DMS53 treated with DMSO at 0.1 percent for 48 hours (cell line): Measurements from ENCODE around the gene SLC35F6.

Experiments
- DNase-seq: peaks from one replicate; lab custom pipeline; 2025; ENCODE audit not compliant: unreplicated experiment; lab: John Stamatoyannopoulos, UW

The SLC35F6 gene, protein sequence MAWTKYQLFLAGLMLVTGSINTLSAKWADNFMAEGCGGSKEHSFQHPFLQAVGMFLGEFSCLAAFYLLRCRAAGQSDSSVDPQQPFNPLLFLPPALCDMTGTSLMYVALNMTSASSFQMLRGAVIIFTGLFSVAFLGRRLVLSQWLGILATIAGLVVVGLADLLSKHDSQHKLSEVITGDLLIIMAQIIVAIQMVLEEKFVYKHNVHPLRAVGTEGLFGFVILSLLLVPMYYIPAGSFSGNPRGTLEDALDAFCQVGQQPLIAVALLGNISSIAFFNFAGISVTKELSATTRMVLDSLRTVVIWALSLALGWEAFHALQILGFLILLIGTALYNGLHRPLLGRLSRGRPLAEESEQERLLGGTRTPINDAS

GRCh38 chr2:26764078-26764887, at the start of gene SLC35F6:
Gene SLC35F6, plus strand, starts transcription at chr2:26764284. Its CDS starts 66 bp downstream, at chr2:26764350.
- DNase-seq = peak; percentile 26

GRCh38 chr2:26715528-26716270, 48.4 kb upstream of the SLC35F6 start:
- DNase-seq = no peak

DNA sequence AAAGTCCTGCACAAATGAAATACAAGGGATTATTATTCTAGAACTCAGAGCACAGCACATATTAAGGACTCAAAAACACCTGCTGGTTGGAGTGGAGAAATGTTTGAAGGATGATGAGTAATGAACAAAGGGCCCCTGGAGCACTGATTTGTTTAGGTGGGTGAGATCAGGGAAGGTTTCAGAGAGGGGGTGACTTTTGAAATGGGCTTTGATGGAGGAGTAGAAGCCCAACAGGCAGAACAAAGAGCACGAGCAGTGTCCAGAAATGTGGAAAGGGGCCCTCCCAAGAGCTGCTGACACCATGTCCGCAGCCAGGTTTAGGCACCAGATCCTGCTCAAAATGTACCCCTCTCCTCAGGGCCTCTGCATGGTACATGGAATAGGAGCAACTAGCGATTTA, 47.7 kb upstream of the SLC35F6 start:
- DNase-seq = no peak

DNA sequence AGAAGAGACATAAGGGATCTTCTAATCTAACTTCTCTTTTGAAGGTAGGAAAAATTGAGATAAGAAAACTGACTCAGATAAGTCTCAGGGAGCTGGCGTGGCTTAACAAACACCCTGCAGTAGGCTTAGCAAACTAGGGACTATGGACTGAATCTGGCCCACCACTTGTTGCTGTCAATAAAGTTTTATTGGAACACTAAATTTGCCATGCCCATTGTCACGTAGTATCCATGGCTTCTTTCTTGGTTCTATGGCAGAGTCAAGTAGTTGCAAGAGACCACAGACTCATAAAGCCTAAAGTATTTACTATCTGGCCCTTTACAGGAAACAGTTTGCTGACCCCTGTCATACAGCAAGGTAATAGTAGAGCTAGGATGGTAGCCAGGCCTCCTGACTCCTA, 47.3 kb upstream of the SLC35F6 start:
- DNase-seq = no peak

GRCh38 chr2:26717362-26717761, 46.7 kb upstream of the SLC35F6 start:
- DNase-seq = no peak

DNA sequence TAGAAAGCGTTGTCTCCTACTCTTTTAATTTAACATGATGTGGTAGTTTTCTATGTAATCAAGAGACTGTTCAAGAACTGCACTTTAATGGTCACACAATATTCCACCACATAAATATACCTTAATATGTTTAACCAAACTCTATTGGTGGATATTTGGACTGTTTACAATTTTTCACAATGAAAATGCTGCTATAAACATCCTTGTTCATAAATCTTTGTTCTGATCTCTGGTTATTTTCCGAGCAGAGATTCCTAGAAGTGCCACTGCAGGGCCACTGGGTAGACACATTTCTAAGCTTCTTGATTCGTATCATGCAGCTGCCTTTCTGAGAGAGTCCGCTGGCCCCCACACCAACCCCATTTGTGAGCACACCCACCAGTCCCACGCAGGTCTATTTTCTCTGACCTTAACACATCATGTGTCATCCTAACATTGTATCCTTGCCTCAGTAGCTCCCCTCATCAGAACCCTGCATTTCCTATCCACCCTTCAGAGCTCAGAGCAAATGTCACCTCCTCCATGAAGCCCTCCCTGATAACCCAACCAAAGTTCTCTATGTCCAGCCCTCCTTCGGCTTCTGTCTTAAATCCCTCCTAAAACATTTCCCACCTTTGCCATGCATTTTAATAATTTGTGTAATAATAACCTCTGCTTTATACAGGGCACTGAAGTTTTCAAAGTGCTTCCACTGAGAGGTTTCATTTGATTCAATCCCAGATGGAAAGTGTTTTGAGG, 45.0 kb upstream of the SLC35F6 start:
- DNase-seq = no peak

GRCh38 chr2:26720322-26721114, 43.6 kb upstream of the SLC35F6 start:
- peak; percentile 20 for DNase-seq

- peak; percentile 20 for DNase-seq
Measured at GRCh38 chr2:26721115-26722032, 42.7 kb upstream of the SLC35F6 start.

GRCh38 chr2:26722328-26722727, 41.8 kb upstream of the SLC35F6 start:
- DNase-seq = no peak

DNA sequence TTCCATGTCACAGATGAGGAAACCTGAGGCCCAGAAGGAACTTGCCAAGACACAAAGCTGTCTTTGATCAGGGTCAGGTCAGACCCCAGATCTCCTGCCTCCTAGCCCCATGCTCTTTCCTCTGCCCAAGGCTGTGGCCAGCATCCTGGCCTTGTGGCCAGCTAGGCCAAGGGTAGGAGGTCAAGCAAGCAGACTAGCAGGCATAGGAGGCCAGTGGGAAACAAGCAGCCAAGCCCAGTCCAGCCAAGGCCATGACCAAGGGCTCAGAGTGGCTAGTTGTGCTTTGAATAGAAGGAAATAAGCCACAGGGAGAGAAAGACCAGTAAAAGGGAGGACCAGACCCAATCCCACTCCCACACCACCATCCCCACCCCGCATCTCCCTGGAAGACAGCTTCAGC, 41.2 kb upstream of the SLC35F6 start:
- DNase-seq = no peak

- DNase-seq = no peak
Measured at GRCh38 chr2:26723475-26723874, 40.6 kb upstream of the SLC35F6 start.

DNA sequence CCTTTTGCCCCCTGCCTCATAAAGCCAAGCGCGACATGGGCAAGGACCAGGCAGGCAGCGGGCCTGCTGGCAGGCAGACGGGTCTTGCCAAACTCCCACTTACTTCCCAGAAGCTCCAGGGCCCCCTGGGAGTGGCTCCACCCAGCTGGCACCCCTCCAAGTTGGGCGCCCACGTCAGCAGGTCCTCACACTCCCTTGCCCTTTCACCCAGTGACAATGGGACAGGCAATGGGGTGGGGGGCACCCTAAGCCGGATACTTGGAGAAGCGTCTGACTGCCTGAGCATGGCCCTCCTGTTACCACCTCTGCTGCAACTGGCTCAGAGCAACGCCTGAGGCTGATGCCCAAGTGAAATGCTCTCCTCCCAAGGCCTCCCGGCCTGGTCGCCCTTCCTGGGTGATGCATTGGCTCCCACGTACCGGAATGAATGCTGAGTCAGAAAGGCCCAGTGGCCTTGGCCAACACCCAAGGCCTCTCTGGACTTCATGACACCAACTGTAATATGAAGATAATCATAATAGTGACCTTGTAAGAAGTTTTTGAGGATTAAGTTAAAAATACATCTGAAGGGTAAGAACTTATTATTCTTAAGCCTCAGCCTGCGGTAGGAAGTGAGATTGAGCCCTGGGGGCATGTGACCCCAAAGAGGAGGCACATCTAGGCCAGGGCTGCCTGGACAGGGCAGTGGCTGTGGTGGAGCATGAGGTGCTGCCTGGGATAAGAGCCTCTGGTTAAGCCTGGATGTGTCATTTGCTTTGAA, 39.9 kb upstream of the SLC35F6 start:
- DNase-seq = no peak

GRCh38 chr2:26724784-26725520, 39.1 kb upstream of the SLC35F6 start:
- DNase-seq = no peak

DNA sequence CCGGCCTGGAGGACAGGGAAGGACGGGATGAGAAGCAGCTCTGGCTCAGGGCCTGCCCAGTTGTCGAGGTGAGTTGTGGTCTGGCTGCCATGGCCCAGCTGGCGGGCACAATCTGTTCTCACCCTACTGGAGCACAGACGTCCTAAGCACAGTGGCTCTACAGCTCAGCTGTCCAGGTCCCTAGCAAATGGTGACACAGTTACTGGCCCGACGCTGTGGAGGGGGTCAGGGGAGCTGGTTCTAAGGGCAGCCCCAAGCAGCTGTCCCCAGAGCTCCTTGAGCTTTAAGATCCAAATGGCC, 38.6 kb upstream of the SLC35F6 start:
- DNase-seq = no peak

- no peak for DNase-seq
Measured at GRCh38 chr2:26726228-26726627, 37.9 kb upstream of the SLC35F6 start.

GRCh38 chr2:26727641-26728561, 36.2 kb upstream of the SLC35F6 start:
- no peak for DNase-seq

GRCh38 chr2:26729311-26729710, 34.8 kb upstream of the SLC35F6 start:
- DNase-seq = no peak
